K562 (cell line): ENCODE results near the gene TRABD2B. TPM values are rescaled to one million over a fixed set of nuclear protein-coding genes. Genes with fewer than 3 reads are reported as not detected.

ENCODE experiments used
- CTCF ChIP-seq, 3 experiments: IDR thresholded peaks in 2 of 3; conservative IDR thresholded peaks in 1 of 3; 2 replicates each; pipeline ENCODE4 v1.5.1; 2011 to 2012; ENCODE audit warnings: low read length in 3 of 3, mild to moderate bottlenecking in 3 of 3, control low read depth in 2 of 3, improper control_type of control experiment in 1 of 3, inconsistent platforms in 1 of 3, low read depth in 1 of 3, mixed read lengths in 1 of 3, moderate library complexity in 1 of 3; ENCODE audit not compliant: insufficient read depth in 2 of 3
- DEAF1 ChIP-seq: fragments of 450-650 bp; formaldehyde crosslinking; IDR thresholded peaks from 2 replicates; pipeline ENCODE4 v1.4.0; 2020; ENCODE audit warnings: mild to moderate bottlenecking, moderate library complexity
- E2F1 ChIP-seq: sonication (generic); formaldehyde crosslinking; IDR thresholded peaks from 2 replicates; pipeline ENCODE4 v1.8.1; 2023; ENCODE audit warnings: mild to moderate bottlenecking, missing genetic modification reagents, moderate library complexity
- FIP1L1 ChIP-seq: fragments of 200-400 bp; formaldehyde crosslinking; IDR thresholded peaks from 2 replicates; pipeline ENCODE4 v1.6.1; 2018; ENCODE audit warnings: mild to moderate bottlenecking, low read depth, low read length; ENCODE audit not compliant: poor library complexity, severe bottlenecking
- FUS ChIP-seq: fragments of 200-400 bp; formaldehyde crosslinking; optimal IDR thresholded peaks from 2 replicates; pipeline ENCODE3; 2017; ENCODE audit warnings: low read depth, low read length
- GTF2E2 ChIP-seq: fragments of 200-800 bp; sonication (Bioruptor generic); IDR thresholded peaks from 2 replicates; pipeline ENCODE4 v1.6.1; 2016; ENCODE audit warnings: missing genetic modification characterization, missing compliant biosample characterization
- HNRNPLL ChIP-seq: fragments of 200-400 bp; formaldehyde crosslinking; IDR thresholded peaks from 2 replicates; pipeline ENCODE4 v1.6.1; 2017; ENCODE audit warnings: low read length, low read depth, mild to moderate bottlenecking; ENCODE audit not compliant: poor library complexity, severe bottlenecking
- KAT2B ChIP-seq: IDR thresholded peaks from one replicate; pipeline ENCODE4 v1.6.1; 2012; ENCODE audit warnings: low read depth, mild to moderate bottlenecking, control low read depth, inconsistent platforms, low read length, moderate library complexity
- NR0B1 ChIP-seq: fragments of 450-650 bp; IDR thresholded peaks from one replicate; pipeline ENCODE4 v1.6.1; 2018; ENCODE audit warnings: mild to moderate bottlenecking, moderate library complexity; ENCODE audit not compliant: partially characterized antibody
- SETDB1 ChIP-seq: IDR thresholded peaks from one replicate; pipeline ENCODE4 v1.6.1; 2012; ENCODE audit warnings: low read length, control low read depth, inconsistent platforms
- SMARCB1 ChIP-seq: IDR thresholded peaks from 2 replicates; pipeline ENCODE4 v1.6.1; 2011; ENCODE audit warnings: improper control_type of control experiment, low read depth; ENCODE audit not compliant: insufficient read length
- UBTF ChIP-seq, 2 experiments: IDR thresholded peaks; 2 replicates each; pipeline ENCODE4 v1.6.1; 2012; ENCODE audit warnings: improper control_type of control experiment in 2 of 2, low read depth in 2 of 2, low read length in 2 of 2, borderline replicate concordance in 1 of 2
- YBX1 ChIP-seq: fragments of 450-650 bp; IDR thresholded peaks from 2 replicates; pipeline ENCODE4 v1.7.1; 2016; ENCODE audit warnings: mild to moderate bottlenecking
- ZNF143 ChIP-seq: sonication (generic); formaldehyde crosslinking; IDR thresholded peaks from 2 replicates; pipeline ENCODE4 v1.9.0; 2022; ENCODE audit warnings: mild to moderate bottlenecking, missing genetic modification reagents
- ZNF444 ChIP-seq: fragments of 250-450 bp; sonication (Bioruptor Pico); IDR thresholded peaks from 2 replicates; pipeline ENCODE4 v1.4.0; 2020; ENCODE audit warnings: mild to moderate bottlenecking, moderate library complexity
- ZNF512 ChIP-seq: IDR thresholded peaks from 2 replicates; pipeline ENCODE4 v1.6.1; 2016; ENCODE audit warnings: missing genetic modification characterization, missing compliant biosample characterization
- polyA plus RNA-seq, 8 experiments: library from polyadenylated mRNA; depleted of rRNA in 4 of 8; stranded (reverse) in 5 of 8; unstranded in 3 of 8; fragments of >200 nt; fragmentation: Nextera tagmentation in 2 of 8; fragmentation: Illumina TruSeq in 1 of 8; extraction: Ambion mirVana in 2 of 8; extraction: Trizol in 1 of 8; gene quantifications; 2 replicates each; pipeline versions ENCODE4 v1.2.1 to v1.2.3, GENCODE V29; 2011 to 2014; ENCODE audit warnings: inconsistent platforms in 1 of 8, missing spikeins in 1 of 8
- total RNA-seq, 7 experiments: library from RNA; depleted of rRNA in 6 of 7; stranded (reverse); fragments of >200 nt in 6 of 7; fragmentation: Illumina TruSeq in 2 of 7; extraction: Trizol in 2 of 7; gene quantifications; 2 replicates each; pipeline versions ENCODE4 v1.2.1 to v1.2.3, GENCODE V29; 2011 to 2021; ENCODE audit warnings: low replicate concordance in 1 of 7

TRABD2B gene
- total and polyA plus RNA-seq, 9 of the 15 experiments (the other 6 are each of a cell fraction or from before 2014, with no cell fraction given): not detected

GRCh38 chr1:47725992-47726855, 271.0 kb downstream of the TRABD2B start (continued):
- TF ChIP-seq CTCF (IDR thresholded peaks at IDR 0.05 in 2 of 3, conservative IDR thresholded peaks at IDR 0.05 in 1 of 3; ENCODE audit: insufficient read depth in 2 of 3, low read depth in 1 of 3, low read length in 3 of 3) (peak; percentile 87 to 96 (median 93)), UBTF (IDR thresholded peaks at IDR 0.05; ENCODE audit: borderline replicate concordance in 1 of 2, low read depth in 2 of 2, low read length in 2 of 2) (0 out of 4 replicates have a peak, but pooled peaks of 1 of the 2 experiments have one; percentile 43), HNRNPLL (no peak), FIP1L1 (no peak), DEAF1 (CRISPR knock-in tag) (peak; percentile 63), GTF2E2 (tag) (no peak), KAT2B (no peak), YBX1 (no peak), NR0B1 (no peak), E2F1 (CRISPR knock-in tag) (no peak), ZNF143 (CRISPR knock-in tag) (no peak), SMARCB1 (no peak), ZNF512 (tag) (no peak), FUS (no peak), SETDB1 (no peak), ZNF444 (CRISPR knock-in tag) (no peak)
